ENCODE data around the gene DUSP23.

DNA sequence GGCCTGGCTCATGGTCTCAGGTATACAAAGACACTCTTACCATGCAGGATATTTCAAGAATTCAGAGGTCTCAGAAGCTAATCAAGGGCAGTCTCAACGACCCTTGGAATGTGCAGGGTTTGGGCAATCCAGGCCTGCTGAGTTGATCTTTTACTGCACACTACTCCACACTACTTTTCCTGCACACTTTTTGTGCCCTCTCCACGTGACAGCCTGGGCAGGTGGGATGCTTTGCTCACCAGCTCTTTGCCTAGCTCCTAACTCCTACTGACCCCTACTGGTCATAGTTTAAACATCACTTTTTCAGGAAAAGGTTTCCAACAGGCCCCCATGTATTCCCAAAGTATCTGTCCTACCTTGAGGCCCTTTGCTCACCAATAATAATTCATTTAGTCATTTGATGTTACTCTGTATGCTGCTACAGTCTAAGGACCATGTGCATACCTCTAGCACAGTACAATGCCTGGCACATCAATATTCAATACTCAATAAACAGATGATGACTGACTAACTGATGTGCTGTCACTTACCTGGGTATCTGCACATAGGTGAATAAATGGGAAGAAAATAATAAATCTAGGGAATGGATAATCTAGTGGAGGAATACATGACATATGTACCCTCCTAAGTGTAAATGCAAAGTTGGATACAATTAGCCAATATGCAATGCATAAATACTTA lies 9.6 kb downstream of the DUSP23 start:
- no peak for TF ChIP-seq POLR2A (IDR thresholded peaks at IDR 0.05)
- TF ChIP-seq, protein P1, sequence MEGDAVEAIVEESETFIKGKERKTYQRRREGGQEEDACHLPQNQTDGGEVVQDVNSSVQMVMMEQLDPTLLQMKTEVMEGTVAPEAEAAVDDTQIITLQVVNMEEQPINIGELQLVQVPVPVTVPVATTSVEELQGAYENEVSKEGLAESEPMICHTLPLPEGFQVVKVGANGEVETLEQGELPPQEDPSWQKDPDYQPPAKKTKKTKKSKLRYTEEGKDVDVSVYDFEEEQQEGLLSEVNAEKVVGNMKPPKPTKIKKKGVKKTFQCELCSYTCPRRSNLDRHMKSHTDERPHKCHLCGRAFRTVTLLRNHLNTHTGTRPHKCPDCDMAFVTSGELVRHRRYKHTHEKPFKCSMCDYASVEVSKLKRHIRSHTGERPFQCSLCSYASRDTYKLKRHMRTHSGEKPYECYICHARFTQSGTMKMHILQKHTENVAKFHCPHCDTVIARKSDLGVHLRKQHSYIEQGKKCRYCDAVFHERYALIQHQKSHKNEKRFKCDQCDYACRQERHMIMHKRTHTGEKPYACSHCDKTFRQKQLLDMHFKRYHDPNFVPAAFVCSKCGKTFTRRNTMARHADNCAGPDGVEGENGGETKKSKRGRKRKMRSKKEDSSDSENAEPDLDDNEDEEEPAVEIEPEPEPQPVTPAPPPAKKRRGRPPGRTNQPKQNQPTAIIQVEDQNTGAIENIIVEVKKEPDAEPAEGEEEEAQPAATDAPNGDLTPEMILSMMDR (IDR thresholded peaks at IDR 0.05), result peak; percentile 27 to 63 (median 54)
